Measurements from ENCODE around the gene GPR157. TPM values are rescaled to one million over a fixed set of nuclear protein-coding genes. Genes with fewer than 3 reads are reported as not detected.

GPR157 gene
- polyA plus RNA-seq, 3 donors = 0.56 to 1.1 (median 0.72) TPM

DNA sequence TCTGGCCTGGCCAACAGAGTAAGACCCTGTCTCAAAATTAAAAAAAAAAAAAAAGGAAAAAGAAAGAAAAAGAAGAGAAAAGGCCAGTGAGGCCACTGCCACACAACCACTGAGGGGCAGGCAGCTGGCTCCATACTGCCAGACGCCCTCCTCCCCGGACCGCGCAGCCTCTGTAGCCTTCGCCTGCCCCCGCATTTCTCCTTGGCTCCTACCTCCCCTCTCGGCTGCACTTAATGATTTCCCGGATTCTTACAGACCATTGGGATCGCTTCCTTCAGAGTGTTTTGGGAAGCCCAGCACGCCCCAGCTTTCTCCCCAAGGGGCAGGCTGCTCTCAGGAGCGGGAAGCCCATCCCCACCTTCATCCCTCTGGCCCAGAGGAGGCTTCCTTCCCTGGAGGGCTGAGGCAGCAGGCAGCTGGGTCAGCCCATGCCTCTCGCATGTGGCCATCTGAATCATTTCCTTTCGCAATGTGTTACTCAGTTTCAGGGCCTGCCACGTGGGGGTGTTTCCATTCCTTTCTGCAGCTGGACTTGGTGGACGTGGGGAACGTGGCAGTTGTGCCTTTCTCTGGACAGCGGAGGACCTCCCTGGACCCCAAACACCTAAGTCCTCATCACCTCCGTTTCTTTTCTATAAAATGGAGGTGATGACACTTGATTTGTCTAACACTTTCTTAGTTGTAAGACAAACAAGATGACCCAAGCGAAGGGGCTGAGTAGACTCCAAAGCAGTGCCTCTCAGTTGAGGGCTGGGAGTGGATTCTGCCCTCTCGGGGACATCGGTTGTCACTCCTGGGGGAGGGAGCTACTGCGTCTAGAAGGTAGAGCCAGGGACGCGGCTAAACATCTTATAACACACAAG, 61.7 kb downstream of the GPR157 start:
- H4K20me1 ChIP-seq (ENCODE audit: insufficient read depth, low read length) = no peaks in the 10 kb centered on the region
- H3K36me3 ChIP-seq (replicated peaks in 1 of 2; ENCODE audit: control insufficient read depth in 1 of 2, insufficient read depth in 2 of 2, low read length in 2 of 2) = no peaks in the 10 kb centered on the region
- peaks cover 48% of the 10 kb centered on the region for H3K79me2 ChIP-seq (ENCODE audit: insufficient read depth, low read length)
- WGBS (ENCODE audit: insufficient coverage) = 63% methylated on average over 13 of the region's 24 CpGs
- peaks cover 54% of the 10 kb centered on the region for H3K4me1 Mint-ChIP-seq
- H3K9me3 Mint-ChIP-seq = peaks cover 0 to 2% (median 0%) of the 10 kb centered on the region in 7 donors
- no peak overlapping the region for H3K9ac ChIP-seq (ENCODE audit: insufficient read depth, low read length, poor library complexity, severe bottlenecking)
- peaks cover 0 to 2% (median 0%) of the 10 kb centered on the region in 3 donors for H3K27me3 Mint-ChIP-seq (ENCODE audit: low read depth in 3 of 3)
- no peak overlapping the region for H3K4me2 ChIP-seq (replicated peaks; ENCODE audit: extremely low read depth, low read length, poor library complexity, severe bottlenecking)
- H3K27me3 ChIP-seq (ENCODE audit: control insufficient read depth in 2 of 2, insufficient read depth in 2 of 2, low read length in 2 of 2) = no peaks in the 10 kb centered on the region
- intact Hi-C loops (cut with micrococcal nuclease) = no loop called here
- peak; percentile 80 to 92 (median 88) for DNase-seq
- peaks cover 55 to 67% of the 10 kb centered on the region in 2 donors for H3K4me1 ChIP-seq (ENCODE audit: control insufficient read depth in 1 of 2, insufficient read depth in 2 of 2, low read length in 2 of 2)
- H2AFZ ChIP-seq (ENCODE audit: insufficient read depth, low read depth, low read length, poor library complexity, severe bottlenecking) = no peak overlapping the region
- peak overlapping the region in 6 of 7 donors; percentile 62 to 95 (median 88) for H3K27ac Mint-ChIP-seq
- peaks cover 0 to 2% of the 10 kb centered on the region in 2 donors for H3K36me3 Mint-ChIP-seq
- no peak overlapping the region for H3K4me3 ChIP-seq (replicated peaks in 1 of 3; ENCODE audit: low read depth in 2 of 3, low read length in 3 of 3)
- TF ChIP-seq, protein P1, sequence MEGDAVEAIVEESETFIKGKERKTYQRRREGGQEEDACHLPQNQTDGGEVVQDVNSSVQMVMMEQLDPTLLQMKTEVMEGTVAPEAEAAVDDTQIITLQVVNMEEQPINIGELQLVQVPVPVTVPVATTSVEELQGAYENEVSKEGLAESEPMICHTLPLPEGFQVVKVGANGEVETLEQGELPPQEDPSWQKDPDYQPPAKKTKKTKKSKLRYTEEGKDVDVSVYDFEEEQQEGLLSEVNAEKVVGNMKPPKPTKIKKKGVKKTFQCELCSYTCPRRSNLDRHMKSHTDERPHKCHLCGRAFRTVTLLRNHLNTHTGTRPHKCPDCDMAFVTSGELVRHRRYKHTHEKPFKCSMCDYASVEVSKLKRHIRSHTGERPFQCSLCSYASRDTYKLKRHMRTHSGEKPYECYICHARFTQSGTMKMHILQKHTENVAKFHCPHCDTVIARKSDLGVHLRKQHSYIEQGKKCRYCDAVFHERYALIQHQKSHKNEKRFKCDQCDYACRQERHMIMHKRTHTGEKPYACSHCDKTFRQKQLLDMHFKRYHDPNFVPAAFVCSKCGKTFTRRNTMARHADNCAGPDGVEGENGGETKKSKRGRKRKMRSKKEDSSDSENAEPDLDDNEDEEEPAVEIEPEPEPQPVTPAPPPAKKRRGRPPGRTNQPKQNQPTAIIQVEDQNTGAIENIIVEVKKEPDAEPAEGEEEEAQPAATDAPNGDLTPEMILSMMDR (IDR thresholded peaks at IDR 0.05) = no peak
- H3K27ac ChIP-seq (ENCODE audit: low read depth in 1 of 2, low read length in 2 of 2) = no peak overlapping the region
- H3K4me3 Mint-ChIP-seq = peak overlapping the region; percentile 32 to 48
- H3K9me3 ChIP-seq (replicated peaks in 1 of 2; ENCODE audit: control insufficient read depth in 1 of 2, insufficient read depth in 1 of 2, low read length in 2 of 2) = no peaks in the 10 kb centered on the region

DNA sequence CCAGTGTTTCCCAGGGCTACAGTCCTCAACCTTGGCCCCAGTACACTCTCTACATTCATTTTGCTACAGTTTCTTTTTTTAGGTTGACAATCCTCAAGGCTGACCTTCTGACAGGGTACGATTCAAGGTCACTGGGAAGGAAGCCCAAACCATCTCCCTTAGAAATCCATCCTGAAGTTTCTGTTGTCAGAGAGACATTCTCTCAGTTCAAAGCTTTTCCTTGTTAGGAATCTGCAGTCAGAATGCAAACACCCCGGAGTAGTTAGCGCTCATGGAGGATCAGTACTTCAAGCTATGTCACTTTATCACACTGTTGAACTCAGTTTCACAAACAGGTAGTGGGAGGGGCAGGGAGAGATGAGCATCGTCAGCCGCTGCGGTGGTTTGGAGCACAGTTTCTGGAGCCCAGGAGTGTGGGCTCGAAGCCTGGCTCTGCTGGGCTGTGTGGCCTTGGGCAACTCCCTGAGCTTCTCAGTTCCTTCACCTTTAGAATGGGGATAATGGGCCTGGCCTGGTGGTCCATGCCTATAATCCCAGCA, 63.6 kb downstream of the GPR157 start:
- Mint-ChIP-seq H3K4me1 (peaks cover 71% of the 10 kb centered on the region), H3K27ac (no peak overlapping the region)
- H3K4me2 ChIP-seq (replicated peaks; ENCODE audit: extremely low read depth, low read length, poor library complexity, severe bottlenecking) = no peak overlapping the region

More for the DNA sequence above, 63.6 kb downstream of the GPR157 start:
- H3K79me2 ChIP-seq (ENCODE audit: insufficient read depth, low read length) = peaks cover 48% of the 10 kb centered on the region
- no peaks in the 10 kb centered on the region for H3K36me3 ChIP-seq (replicated peaks in 1 of 2; ENCODE audit: control insufficient read depth in 1 of 2, insufficient read depth in 2 of 2, low read length in 2 of 2)
- 37% methylated on average over 7 of the region's 7 CpGs for WGBS (ENCODE audit: insufficient coverage)
- no peaks in the 10 kb centered on the region for H4K20me1 ChIP-seq (ENCODE audit: insufficient read depth, low read length)
- H3K9me3 ChIP-seq (replicated peaks in 1 of 2; ENCODE audit: control insufficient read depth in 1 of 2, insufficient read depth in 1 of 2, low read length in 2 of 2) = no peaks in the 10 kb centered on the region
- TF ChIP-seq, protein P1 (IDR thresholded peaks at IDR 0.05) = no peak
- no peak overlapping the region for H3K27ac ChIP-seq (ENCODE audit: low read depth in 1 of 2, low read length in 2 of 2)
- no peak overlapping the region for H3K9ac ChIP-seq (ENCODE audit: insufficient read depth, low read length, poor library complexity, severe bottlenecking)
- Mint-ChIP-seq H3K9me3 (peaks cover 0 to 2% (median 0%) of the 10 kb centered on the region in 7 donors), H3K36me3 (peaks cover 0 to 2% of the 10 kb centered on the region in 2 donors), H3K27me3 (ENCODE audit: low read depth in 3 of 3) (peaks cover 0 to 2% (median 0%) of the 10 kb centered on the region in 3 donors), H3K4me3 (peak overlapping the region in 1 of 2 donors; percentile 4)
- H2AFZ ChIP-seq (ENCODE audit: insufficient read depth, low read depth, low read length, poor library complexity, severe bottlenecking) = peak overlapping the region; percentile 29
- no peak overlapping the region for H3K4me3 ChIP-seq (replicated peaks in 1 of 3; ENCODE audit: low read depth in 2 of 3, low read length in 3 of 3)
- peaks cover 70 to 71% of the 10 kb centered on the region in 2 donors for H3K4me1 ChIP-seq (ENCODE audit: control insufficient read depth in 1 of 2, insufficient read depth in 2 of 2, low read length in 2 of 2)
- intact Hi-C loops (cut with micrococcal nuclease) = no loop called here
- no peak for DNase-seq
- H3K27me3 ChIP-seq (ENCODE audit: control insufficient read depth in 2 of 2, insufficient read depth in 2 of 2, low read length in 2 of 2) = no peaks in the 10 kb centered on the region
